ENCODE measurements around the gene PLA2G4E.

Gene PLA2G4E

DNA sequence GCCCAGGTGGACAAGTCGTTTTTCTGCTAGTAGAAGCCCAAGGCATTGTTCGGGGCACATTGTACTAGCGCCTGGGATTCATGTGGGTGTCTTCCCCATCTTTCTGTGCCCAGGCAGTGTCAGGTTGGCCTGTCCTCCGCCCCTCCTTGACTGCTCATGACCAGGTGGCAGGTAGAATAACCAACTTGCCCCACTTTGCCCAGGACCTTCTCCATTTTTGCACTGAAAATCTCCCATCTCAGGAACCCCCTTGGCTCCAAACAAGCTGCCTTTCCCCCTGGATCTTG is 39.6 kb upstream of the PLA2G4E start:
- H2AFZ ChIP-seq (ENCODE audit: low read length) = no peak overlapping the region
- H3K9me3 ChIP-seq (ENCODE audit: low read length) = no peaks in the 10 kb centered on the region

DNA sequence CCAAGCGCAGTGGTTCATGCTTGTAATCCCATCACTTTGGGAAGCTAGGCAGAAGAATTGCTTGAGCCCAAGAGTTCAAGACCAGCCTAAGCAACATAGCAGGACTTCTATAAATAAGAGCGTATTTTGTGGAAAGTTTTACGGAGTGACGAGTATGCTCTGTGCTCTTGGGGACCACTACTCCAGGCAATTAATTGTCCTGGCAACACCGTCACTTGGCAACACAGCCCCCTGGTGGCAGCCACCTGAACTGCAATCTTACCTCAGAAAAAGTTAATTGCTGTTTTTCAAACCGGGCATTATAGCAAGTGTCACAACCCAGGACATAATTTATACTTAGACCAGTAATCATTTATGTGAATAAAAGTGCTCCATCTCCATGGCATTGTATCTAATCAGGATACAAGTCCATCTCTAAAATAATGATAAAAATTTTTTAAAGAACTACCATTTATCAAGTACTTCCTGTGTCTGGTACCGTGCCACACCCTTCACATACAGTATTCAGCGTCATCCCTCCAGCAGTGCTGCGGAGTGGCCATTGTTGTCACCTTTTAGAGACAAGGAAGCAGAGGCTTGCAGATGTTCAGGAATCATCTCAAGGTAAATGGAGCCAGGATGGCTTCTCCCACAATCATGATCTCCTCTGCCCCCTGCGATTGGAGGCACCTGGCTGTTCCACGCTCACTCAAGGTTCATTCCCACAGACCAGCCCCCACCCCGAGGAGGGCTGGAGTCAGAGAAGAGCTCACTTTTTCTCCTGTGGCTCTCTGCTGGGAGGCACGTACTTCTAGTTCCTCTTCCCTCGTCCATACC is 39.0 kb upstream of the PLA2G4E start:
- Histone ChIP-seq H3K4me2 (ENCODE audit: low read length) (no peak overlapping the region), H3K27me3 (ENCODE audit: insufficient read depth, low read length) (no peaks in the 10 kb centered on the region; the same call in 1 of the 2 replicates), H2AFZ (ENCODE audit: low read length) (no peak overlapping the region), H3K9me2 (ENCODE audit: low read depth, low read length) (no peaks in the 10 kb centered on the region), H3K79me2 (ENCODE audit: insufficient read depth, low read length) (no peaks in the 10 kb centered on the region), H3K9me3 (ENCODE audit: low read length) (no peaks in the 10 kb centered on the region), H3K4me3 (ENCODE audit: low read depth, low read length, poor library complexity, severe bottlenecking) (no peak overlapping the region), H3K36me3 (ENCODE audit: insufficient read depth, low read length) (no peaks in the 10 kb centered on the region), H3K27ac (ENCODE audit: low read depth, low read length, poor library complexity, severe bottlenecking) (no peak overlapping the region), H3F3A (ENCODE audit: insufficient read depth, low read length) (no peaks in the 10 kb centered on the region), H3K9ac (ENCODE audit: low read length) (no peak overlapping the region), H4K20me1 (ENCODE audit: insufficient read depth, low read length) (no peaks in the 10 kb centered on the region), H3K4me1 (ENCODE audit: insufficient read depth, low read length, severe bottlenecking) (peaks cover 1% of the 10 kb centered on the region)
- TF ChIP-seq, protein P1, sequence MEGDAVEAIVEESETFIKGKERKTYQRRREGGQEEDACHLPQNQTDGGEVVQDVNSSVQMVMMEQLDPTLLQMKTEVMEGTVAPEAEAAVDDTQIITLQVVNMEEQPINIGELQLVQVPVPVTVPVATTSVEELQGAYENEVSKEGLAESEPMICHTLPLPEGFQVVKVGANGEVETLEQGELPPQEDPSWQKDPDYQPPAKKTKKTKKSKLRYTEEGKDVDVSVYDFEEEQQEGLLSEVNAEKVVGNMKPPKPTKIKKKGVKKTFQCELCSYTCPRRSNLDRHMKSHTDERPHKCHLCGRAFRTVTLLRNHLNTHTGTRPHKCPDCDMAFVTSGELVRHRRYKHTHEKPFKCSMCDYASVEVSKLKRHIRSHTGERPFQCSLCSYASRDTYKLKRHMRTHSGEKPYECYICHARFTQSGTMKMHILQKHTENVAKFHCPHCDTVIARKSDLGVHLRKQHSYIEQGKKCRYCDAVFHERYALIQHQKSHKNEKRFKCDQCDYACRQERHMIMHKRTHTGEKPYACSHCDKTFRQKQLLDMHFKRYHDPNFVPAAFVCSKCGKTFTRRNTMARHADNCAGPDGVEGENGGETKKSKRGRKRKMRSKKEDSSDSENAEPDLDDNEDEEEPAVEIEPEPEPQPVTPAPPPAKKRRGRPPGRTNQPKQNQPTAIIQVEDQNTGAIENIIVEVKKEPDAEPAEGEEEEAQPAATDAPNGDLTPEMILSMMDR (IDR thresholded peaks at IDR 0.05; ENCODE audit: low read length) = peak; percentile 92
- TF ChIP-seq EZH2 (IDR thresholded peaks at IDR 0.05; ENCODE audit: borderline replicate concordance, low read length) = no peak

More for the DNA sequence above, 39.6 kb upstream of the PLA2G4E start:
- no peak overlapping the region for H3K4me3 ChIP-seq (ENCODE audit: low read depth, low read length, poor library complexity, severe bottlenecking)
- H3K4me2 ChIP-seq (ENCODE audit: low read length) = no peak overlapping the region
- no peak overlapping the region for H3K27ac ChIP-seq (ENCODE audit: low read depth, low read length, poor library complexity, severe bottlenecking)
- H3K27me3 ChIP-seq (ENCODE audit: insufficient read depth, low read length) = no peaks in the 10 kb centered on the region; the same call in 1 of the 2 replicates
- no peaks in the 10 kb centered on the region for H3K36me3 ChIP-seq (ENCODE audit: insufficient read depth, low read length)
- peaks cover 7% of the 10 kb centered on the region for H3K4me1 ChIP-seq (ENCODE audit: insufficient read depth, low read length, severe bottlenecking)
- H3K9me2 ChIP-seq (ENCODE audit: low read depth, low read length) = no peaks in the 10 kb centered on the region
- TF ChIP-seq, protein P1 (IDR thresholded peaks at IDR 0.05; ENCODE audit: low read length) = no peak
- no peak for TF ChIP-seq EZH2 (IDR thresholded peaks at IDR 0.05; ENCODE audit: borderline replicate concordance, low read length)
- H3F3A ChIP-seq (ENCODE audit: insufficient read depth, low read length) = no peaks in the 10 kb centered on the region
- H3K79me2 ChIP-seq (ENCODE audit: insufficient read depth, low read length) = no peaks in the 10 kb centered on the region
- no peaks in the 10 kb centered on the region for H4K20me1 ChIP-seq (ENCODE audit: insufficient read depth, low read length)
- no peak overlapping the region for H3K9ac ChIP-seq (ENCODE audit: low read length)

DNA sequence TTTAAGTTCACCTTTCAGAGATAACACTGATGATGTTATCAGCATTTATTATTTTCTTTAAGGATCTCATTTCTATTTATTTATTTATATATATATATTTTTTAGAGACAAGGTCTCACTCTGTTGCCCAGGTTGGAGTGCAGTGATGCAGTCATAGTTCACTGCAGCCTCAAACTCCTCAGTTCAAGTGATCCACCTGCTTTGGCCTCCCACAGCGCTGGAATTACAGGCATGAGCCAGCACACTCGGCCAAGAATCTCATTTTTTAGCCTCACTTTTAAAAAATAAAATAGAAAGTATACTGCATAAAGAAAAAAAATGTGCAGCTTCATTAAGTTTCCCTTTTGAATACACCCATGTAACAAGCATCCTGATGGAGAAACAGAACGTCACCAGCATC is 37.9 kb upstream of the PLA2G4E start:
- Histone ChIP-seq H3K79me2 (ENCODE audit: insufficient read depth, low read length) (no peaks in the 10 kb centered on the region), H3K27me3 (ENCODE audit: insufficient read depth, low read length) (no peaks in the 10 kb centered on the region; the same call in 1 of the 2 replicates), H3K4me2 (ENCODE audit: low read length) (no peak overlapping the region), H3K9ac (ENCODE audit: low read length) (no peak overlapping the region), H3K36me3 (ENCODE audit: insufficient read depth, low read length) (no peaks in the 10 kb centered on the region), H3K9me2 (ENCODE audit: low read depth, low read length) (no peaks in the 10 kb centered on the region), H3K4me3 (ENCODE audit: low read depth, low read length, poor library complexity, severe bottlenecking) (no peak overlapping the region), H4K20me1 (ENCODE audit: insufficient read depth, low read length) (no peaks in the 10 kb centered on the region), H3K9me3 (ENCODE audit: low read length) (no peaks in the 10 kb centered on the region), H2AFZ (ENCODE audit: low read length) (no peak overlapping the region), H3K4me1 (ENCODE audit: insufficient read depth, low read length, severe bottlenecking) (no peaks in the 10 kb centered on the region), H3K27ac (ENCODE audit: low read depth, low read length, poor library complexity, severe bottlenecking) (no peak overlapping the region), H3F3A (ENCODE audit: insufficient read depth, low read length) (no peaks in the 10 kb centered on the region)
- TF ChIP-seq EZH2 (IDR thresholded peaks at IDR 0.05; ENCODE audit: borderline replicate concordance, low read length) = no peak
- TF ChIP-seq, protein P1 (IDR thresholded peaks at IDR 0.05; ENCODE audit: low read length) = no peak
